Tibial artery (tissue), 4 donors: Measurements from ENCODE around the gene ATF7IP.

Experiments used
- DNase-seq, 2 donors: peaks; one replicate each; pipeline ENCODE4 v3.0.0-alpha.2; 2019
- H3K27ac ChIP-seq, 2 donors: fragments of 200-600 bp; sonication (generic) in 1 of 2; 1 replicate in 1 of 2; 2 replicates in 1 of 2; pipeline ENCODE4 v1.5.1; 2018 to 2019; ENCODE audit warnings: mild to moderate bottlenecking in 1 of 2
- H3K27me3 ChIP-seq, 2 donors: fragments of 200-600 bp; sonication (generic) in 1 of 2; one replicate each; pipeline versions ENCODE4 v1.5.1 to v1.6.0; 2016 to 2019
- H3K36me3 ChIP-seq, 3 donors: fragments of 200-600 bp; sonication (generic) in 2 of 3; one replicate each; pipeline ENCODE4 v1.5.1; 2016 to 2019; ENCODE audit warnings: mild to moderate bottlenecking in 2 of 3
- H3K4me1 ChIP-seq, 4 donors: fragments of 200-600 bp; sonication (generic) in 2 of 4; 1 replicate in 3 of 4; 2 replicates in 1 of 4; pipeline ENCODE4 v1.5.1; 2016 to 2019
- H3K4me3 ChIP-seq, 2 donors: fragments of 200-600 bp; sonication (generic) in 1 of 2; 1 replicate in 1 of 2; 2 replicates in 1 of 2; pipeline ENCODE4 v1.5.1; 2018 to 2019; ENCODE audit warnings: mild to moderate bottlenecking in 2 of 2
- H3K9me3 ChIP-seq, 3 donors: fragments of 200-600 bp; sonication (generic) in 1 of 3; one replicate each; pipeline ENCODE4 v1.5.1; 2016 to 2019
- CTCF ChIP-seq, 2 experiments: fragments of 200-600 bp in 1 of 2; fragments of 450-650 bp in 1 of 2; IDR thresholded peaks; one replicate each; pipeline ENCODE4 v1.5.1; 2017 to 2019; ENCODE audit warnings: antibody characterized with exemption in 2 of 2, mild to moderate bottlenecking in 1 of 2, moderate library complexity in 1 of 2
- intact Hi-C: fragments of 100-400 bp; cut with DNase I; formaldehyde crosslinking; loops from one replicate; pipeline ENCODE4 v1.15.0; 2023; ENCODE audit warnings: low total_unique reads

The ATF7IP gene

DNA sequence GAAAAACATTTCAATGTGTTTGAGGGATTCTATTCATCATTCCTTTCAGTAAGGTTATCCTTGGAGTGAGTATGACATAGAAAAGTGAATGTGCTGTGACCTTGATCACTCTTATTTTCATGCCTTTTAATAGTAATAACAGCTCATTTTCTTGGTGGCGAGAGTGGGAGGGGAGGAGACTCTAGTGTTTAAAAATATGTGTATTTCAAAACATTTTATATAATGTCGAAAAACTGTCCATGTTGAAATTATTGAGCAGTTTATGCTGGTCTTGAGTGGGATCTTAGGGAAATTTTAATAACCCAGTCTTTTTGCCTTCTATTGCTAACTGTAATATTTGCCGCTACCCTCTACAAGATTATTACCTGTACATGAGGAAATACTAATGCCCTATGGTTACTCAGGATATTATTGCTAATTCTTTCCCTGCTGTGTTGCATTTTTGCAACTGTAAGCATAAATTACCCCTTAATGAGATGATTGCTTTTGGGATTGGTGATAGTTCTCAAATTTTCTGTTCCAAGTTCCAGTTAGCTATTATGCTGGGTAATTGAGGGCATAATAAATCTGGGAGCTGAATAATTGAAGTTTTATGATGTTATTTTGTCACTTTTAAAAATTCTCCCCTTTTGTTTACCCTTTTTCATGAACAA lies 21.9 kb downstream of the ATF7IP start:
- Histone ChIP-seq H3K9me3 (peaks cover 0 to 4% (median 0%) of the 10 kb centered on the region in 3 donors), H3K4me1 (peaks cover 0 to 69% (median 7%) of the 10 kb centered on the region in 4 donors), H3K27me3 (no peaks in the 10 kb centered on the region), H3K27ac (peak overlapping the region in 1 of 2 donors; percentile 73), H3K36me3 (peaks cover 0 to 6% (median 0%) of the 10 kb centered on the region in 3 donors), H3K4me3 (no peak overlapping the region)
- DNase-seq: no peak
- TF ChIP-seq CTCF (IDR thresholded peaks at IDR 0.05): no peak
- intact Hi-C loops: loop anchor here (10.0 kb wide), 1 partner anchor 133 kb away; no protein-coding TSS in a partner anchor

DNA sequence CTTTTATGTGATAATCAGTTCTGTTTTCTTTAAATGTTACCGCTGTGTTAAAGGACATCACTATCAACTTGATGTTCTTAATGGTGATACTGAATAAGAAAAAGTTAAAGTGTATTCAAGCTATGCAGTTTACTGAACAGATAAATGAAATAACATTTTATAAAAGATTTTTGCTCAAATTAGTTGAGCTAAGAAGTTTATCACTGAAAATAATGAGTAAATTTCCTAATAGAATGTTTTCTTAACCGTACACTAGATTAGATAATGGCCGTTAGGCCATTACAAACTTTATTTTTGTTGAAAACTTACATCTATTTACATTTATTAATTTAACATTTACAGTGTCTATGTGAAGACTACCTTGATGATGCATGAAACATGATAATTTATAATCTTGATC lies 25.0 kb downstream of the ATF7IP start:
- H3K4me3 ChIP-seq: no peak overlapping the region
- H3K4me1 ChIP-seq: peaks cover 0 to 70% (median 8%) of the 10 kb centered on the region in 4 donors
- DNase-seq: no peak
- H3K36me3 ChIP-seq: peaks cover 0 to 6% (median 0%) of the 10 kb centered on the region in 3 donors
- no peaks in the 10 kb centered on the region for H3K27me3 ChIP-seq
- peak overlapping the region; percentile 17 to 70 for H3K27ac ChIP-seq
- intact Hi-C loops: no loop called here
- peaks cover 0 to 4% (median 0%) of the 10 kb centered on the region in 3 donors for H3K9me3 ChIP-seq
- TF ChIP-seq CTCF (IDR thresholded peaks at IDR 0.05): no peak

DNA sequence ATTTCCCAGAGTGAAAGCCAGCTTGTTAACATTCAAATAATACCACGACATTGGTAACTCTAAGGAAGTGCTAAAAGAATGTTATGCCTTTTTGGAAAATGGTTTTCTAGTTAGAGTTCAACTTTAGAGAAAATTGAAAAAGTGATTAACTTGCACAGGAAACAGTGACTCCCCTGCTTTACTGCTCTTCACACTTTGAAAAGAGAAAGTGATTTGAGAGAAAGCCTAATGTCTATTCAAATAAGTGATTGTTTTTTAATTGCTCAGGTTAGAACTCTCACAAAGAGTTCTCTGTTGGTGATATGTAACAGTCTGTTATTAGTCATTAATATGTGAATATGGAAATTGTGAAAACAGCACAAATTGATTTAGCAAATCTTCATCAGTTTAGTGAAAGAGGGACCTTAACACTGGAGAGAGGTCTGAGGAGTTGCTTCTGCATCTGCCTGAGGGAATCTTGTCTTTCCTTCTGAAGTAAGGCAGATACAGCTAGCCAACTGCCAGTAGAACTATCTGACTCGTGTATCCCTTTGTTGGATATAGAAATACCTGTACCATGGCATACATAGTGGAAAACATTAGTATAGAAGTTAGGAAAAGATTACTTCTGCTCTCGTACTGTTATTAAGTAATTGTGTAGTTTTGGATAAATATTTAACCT lies 25.5 kb downstream of the ATF7IP start:
- DNase-seq: no peak
- Histone ChIP-seq H3K4me1 (peaks cover 0 to 70% (median 5%) of the 10 kb centered on the region in 4 donors), H3K27ac (peak overlapping the region; percentile 31 to 70), H3K4me3 (no peak overlapping the region), H3K36me3 (peaks cover 0 to 6% (median 0%) of the 10 kb centered on the region in 3 donors), H3K27me3 (no peaks in the 10 kb centered on the region), H3K9me3 (peaks cover 0 to 4% (median 0%) of the 10 kb centered on the region in 3 donors)
- no peak for TF ChIP-seq CTCF (IDR thresholded peaks at IDR 0.05)
- intact Hi-C loops: no loop called here

DNA sequence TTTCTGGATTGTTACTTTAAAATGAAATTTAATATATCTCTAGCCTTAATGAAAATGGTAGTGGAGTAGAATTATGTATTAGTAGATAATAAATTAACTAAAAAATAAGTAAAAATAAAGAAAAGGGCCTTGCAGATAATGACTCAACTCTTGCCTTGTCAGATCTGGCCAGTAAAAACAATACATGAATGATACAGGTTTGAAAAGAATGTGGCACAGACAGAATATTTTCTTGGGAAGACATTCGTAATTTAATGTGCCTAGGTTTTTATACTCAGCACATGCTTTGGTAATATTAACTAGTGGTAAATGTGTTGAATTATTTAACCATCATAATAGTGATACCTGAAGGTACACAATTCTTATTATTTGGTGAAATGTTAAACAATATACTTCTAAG lies 28.3 kb downstream of the ATF7IP start:
- intact Hi-C loops: no loop called here
- Histone ChIP-seq H3K27me3 (no peaks in the 10 kb centered on the region), H3K36me3 (peaks cover 0 to 6% (median 0%) of the 10 kb centered on the region in 3 donors), H3K4me1 (peaks cover 0 to 72% (median 6%) of the 10 kb centered on the region in 4 donors), H3K9me3 (peaks cover 0 to 2% (median under 1%) of the 10 kb centered on the region in 3 donors), H3K4me3 (peak overlapping the region; percentile 20 to 28), H3K27ac (peak overlapping the region; percentile 64 to 70)
- no peak for DNase-seq
- no peak for TF ChIP-seq CTCF (IDR thresholded peaks at IDR 0.05)

- H3K36me3 ChIP-seq: peaks cover 0 to 6% (median 0%) of the 10 kb centered on the region in 3 donors
- peak; percentile 10 to 32 for TF ChIP-seq CTCF (IDR thresholded peaks at IDR 0.05)
- intact Hi-C loops: no loop called here
- peak overlapping the region; percentile 64 to 70 for H3K27ac ChIP-seq
- peaks cover under 1 to 10% (median 8%) of the 10 kb centered on the region in 3 donors for H3K9me3 ChIP-seq
- peaks cover 0 to 66% (median 6%) of the 10 kb centered on the region in 4 donors for H3K4me1 ChIP-seq
- no peaks in the 10 kb centered on the region for H3K27me3 ChIP-seq
- DNase-seq: peak in 1 of 2 donors; percentile 37
- H3K4me3 ChIP-seq: peak overlapping the region; percentile 20 to 28
Observed at GRCh38 chr12:14394317-14395073, 29.0 kb downstream of the ATF7IP start.
